Heart left ventricle (tissue), 13 donors: ENCODE data around the gene ARHGEF17.

Experiments
- CTCF ChIP-seq, 12 donors: fragments of 200-600 bp; sonication (generic) in 4 of 12; IDR thresholded peaks; one replicate each; pipeline versions ENCODE4 v1.5.0 to v1.8.0; 2018 to 2022; ENCODE audit warnings: antibody characterized with exemption in 12 of 12, mild to moderate bottlenecking in 5 of 12
- POLR2A ChIP-seq, 2 donors: fragments of 450-650 bp; IDR thresholded peaks; one replicate each; pipeline ENCODE4 v1.6.1; 2017; ENCODE audit warnings: antibody characterized with exemption in 2 of 2, mild to moderate bottlenecking in 2 of 2, moderate library complexity in 2 of 2
- donor health status: ischemic (EF 13 %, LVEDD 7.1; RV severe dilation, severe dysfunction).
- donor health status: DM: no; HTN: yes; CAD: no.
- donor health status: DM: no; HTN: no; CAD: no.
- donor health status: ischemic (EF 25% LVEDD 6.9; RV normal size, moderate dysfunction).
- donor health status: ischemic (EF 25% LVEDD 5.7; RV mildly dilated, moderate dysfunction).
- donor health status: ischemic (EF 35%, LVEDD 5.7; RV mildly dilated, moderate dysfunction).
- donor health status: nonischemic (EF 11% LVEDD 7.7; RV severe dilation, severe dysfunction).
- donor health status: DM: yes; HTN: yes; CAD: no.
- donor health status: PGD.
- donor health status: ischemic (EF 29% LVEDD 5.4; RV normal size, mild dysfunction).
- donor health status: nonischemic (EF 23%, LVEDD 6.1; RV moderate dilation, normal function).

GRCh38 chr11:73292525-73292894 lies 15.6 kb upstream of the ARHGEF17 start:
- TF ChIP-seq CTCF (IDR thresholded peaks at IDR 0.05): no peak
- no peak for TF ChIP-seq POLR2A (IDR thresholded peaks at IDR 0.05)
